Gastrocnemius medialis (tissue), 4 donors: ENCODE data around the gene SULT1C3. TPM values are rescaled to one million over a fixed set of nuclear protein-coding genes. Genes with fewer than 3 reads are reported as not detected.

Experiments used
- ATAC-seq, 2 donors: fragments of 150-250 bp; one replicate each; pipeline ENCODE4 v1.9.1; 2016
- DNase-seq, 2 donors: peaks; one replicate each; pipeline ENCODE4 v3.0.0-alpha.2; 2019
- H3K27ac ChIP-seq, 4 donors: fragments of 200-600 bp; sonication (generic); 1 replicate in 1 of 4; 2 replicates in 3 of 4; pipeline ENCODE4 v1.5.1; 2016 to 2018; ENCODE audit warnings: mild to moderate bottlenecking in 2 of 4, moderate library complexity in 1 of 4
- H3K27me3 ChIP-seq, 3 donors: fragments of 200-600 bp; sonication (generic) in 2 of 3; 1 replicate in 1 of 3; 2 replicates in 2 of 3; pipeline versions ENCODE4 v1.5.1 to v1.6.0; 2016 to 2019; ENCODE audit warnings: mild to moderate bottlenecking in 1 of 3, moderate library complexity in 1 of 3
- H3K36me3 ChIP-seq, 2 donors: fragments of 200-600 bp; sonication (generic) in 1 of 2; one replicate each; pipeline ENCODE4 v1.5.1; 2017 to 2018
- H3K4me1 ChIP-seq, 2 donors: fragments of 200-600 bp; sonication (generic) in 1 of 2; one replicate each; pipeline ENCODE4 v1.5.1; 2016 to 2017; ENCODE audit warnings: mild to moderate bottlenecking in 2 of 2
- H3K4me3 ChIP-seq, 4 donors: fragments of 200-600 bp; sonication (generic) in 3 of 4; 1 replicate in 1 of 4; 2 replicates in 3 of 4; pipeline ENCODE4 v1.5.1; 2016 to 2019; ENCODE audit warnings: mild to moderate bottlenecking in 2 of 4
- H3K9me3 ChIP-seq, 3 donors: fragments of 200-600 bp; sonication (generic) in 2 of 3; 1 replicate in 1 of 3; 2 replicates in 2 of 3; pipeline ENCODE4 v1.5.1; 2016 to 2019
- CTCF ChIP-seq, 5 experiments: fragments of 450-650 bp in 3 of 5; fragments of 200-600 bp in 2 of 5; sonication (generic) in 2 of 5; IDR thresholded peaks in 4 of 5; conservative IDR thresholded peaks in 1 of 5; 1 replicate in 4 of 5; 2 replicates in 1 of 5; pipeline ENCODE4 v1.5.1; 2016 to 2019; ENCODE audit warnings: antibody characterized with exemption in 5 of 5, mild to moderate bottlenecking in 3 of 5, moderate library complexity in 3 of 5
- POLR2A ChIP-seq, 2 donors: fragments of 450-650 bp; IDR thresholded peaks; one replicate each; pipeline ENCODE4 v1.6.1; 2017; ENCODE audit warnings: antibody characterized with exemption in 2 of 2, mild to moderate bottlenecking in 2 of 2, moderate library complexity in 2 of 2
- in situ Hi-C, 4 donors: fragments of 200-750 bp; cut with MboI; loops; one replicate each; pipeline versions ENCODE4 v1.15.0 to v1.8.0; 2017; ENCODE audit warnings: low sequenced_read_pairs in 4 of 4
- intact Hi-C: fragments of 100-400 bp; cut with DNase I; formaldehyde crosslinking; loops from one replicate; pipeline ENCODE4 v1.15.1; 2023; ENCODE audit warnings: low total_unique reads
- total RNA-seq, 4 donors: library from RNA; depleted of rRNA; stranded (reverse); fragments of >200 nt; gene quantifications; one replicate each; pipeline versions ENCODE4 v1.1.0 to v1.2.3, GENCODE V29; 2016

SULT1C3 gene
- not detected for total RNA-seq

DNA sequence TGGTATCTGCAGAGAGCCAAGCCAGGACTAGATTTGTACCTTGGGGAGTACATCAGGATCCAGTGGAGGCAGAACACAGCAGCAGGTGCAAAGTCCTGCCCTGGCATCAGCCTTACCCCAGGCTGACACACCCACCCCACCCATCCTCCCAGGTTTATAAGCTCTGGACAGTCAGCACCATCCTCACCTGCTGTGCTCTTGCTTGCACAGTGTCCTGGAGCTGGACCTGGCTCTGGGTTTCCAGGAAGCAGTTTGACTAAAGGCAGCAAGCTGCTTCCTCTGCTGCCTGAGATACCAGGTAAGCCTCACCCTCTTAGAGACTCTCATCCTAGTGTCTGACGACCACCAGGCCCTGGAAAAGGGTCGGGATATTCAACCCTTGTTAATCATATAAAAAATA lies at the start of gene SULT1C3:
Gene SULT1C3 (plus strand): TSS at position 183 of the 400 bp plus-strand sequence. CDS start 7,227 bp downstream, outside the sequence.
- H3K9me3 ChIP-seq, result no peaks in the 10 kb centered on the region
- no peak for DNase-seq
- H3K4me3 ChIP-seq, result no peak within 1 kb of the TSS
- H3K27me3 ChIP-seq, result no peaks in the 10 kb centered on the region
- in situ Hi-C loops, result no loop called here
- no peaks in the 10 kb centered on the region for H3K36me3 ChIP-seq
- no peaks in the 10 kb centered on the region for H3K4me1 ChIP-seq
- intact Hi-C loops, result no loop called here
- TF ChIP-seq POLR2A (IDR thresholded peaks at IDR 0.05) (no peak), CTCF (IDR thresholded peaks at IDR 0.05 in 4 of 5, conservative IDR thresholded peaks at IDR 0.05 in 1 of 5) (no peak)
- no peak within 1 kb of the TSS for H3K27ac ChIP-seq
- ATAC-seq, result no peak

DNA sequence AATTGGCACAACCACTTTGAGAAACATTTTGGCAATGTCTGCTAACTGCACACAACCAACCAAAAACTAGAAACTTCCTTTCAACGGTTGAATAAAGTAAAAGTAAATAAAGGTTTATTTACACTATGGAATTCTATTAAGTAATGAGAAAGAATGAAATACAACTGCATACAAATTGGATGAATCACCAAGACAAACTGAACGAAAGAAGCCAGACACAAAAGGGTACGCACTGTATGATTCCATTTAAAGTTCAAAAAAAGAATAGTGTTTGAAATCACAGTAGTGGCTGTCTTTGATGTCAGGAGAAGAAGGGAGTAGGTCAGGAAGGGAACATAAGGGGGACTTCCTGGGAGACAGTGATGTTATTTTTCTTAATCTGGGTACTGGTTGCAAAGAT lies 46.5 kb upstream of the SULT1C3 start:
- Histone ChIP-seq H3K4me3 (no peak overlapping the region), H3K9me3 (no peaks in the 10 kb centered on the region), H3K4me1 (no peaks in the 10 kb centered on the region), H3K27me3 (no peaks in the 10 kb centered on the region), H3K36me3 (no peaks in the 10 kb centered on the region), H3K27ac (no peak overlapping the region)
- intact Hi-C loops (no loop called here), in situ Hi-C loops (no loop called here)
- TF ChIP-seq POLR2A (IDR thresholded peaks at IDR 0.05) (no peak), CTCF (IDR thresholded peaks at IDR 0.05 in 4 of 5, conservative IDR thresholded peaks at IDR 0.05 in 1 of 5) (no peak)
- ATAC-seq (no peak), DNase-seq (no peak)

- Histone ChIP-seq H3K4me1 (no peaks in the 10 kb centered on the region), H3K9me3 (no peaks in the 10 kb centered on the region), H3K27me3 (no peaks in the 10 kb centered on the region), H3K27ac (no peak overlapping the region), H3K36me3 (no peaks in the 10 kb centered on the region), H3K4me3 (no peak overlapping the region)
- intact Hi-C loops, result no loop called here
- TF ChIP-seq POLR2A (IDR thresholded peaks at IDR 0.05) (no peak), CTCF (IDR thresholded peaks at IDR 0.05 in 4 of 5, conservative IDR thresholded peaks at IDR 0.05 in 1 of 5) (peak in 1 of 5 experiments; percentile 30)
- in situ Hi-C loops, result no loop called here
- DNase-seq, result no peak
- ATAC-seq, result no peak
These were observed 45.2 kb upstream of the SULT1C3 start for GRCh38 chr2:108194409-108195132.

GRCh38 chr2:108195133-108195439 lies 44.7 kb upstream of the SULT1C3 start:
- Histone ChIP-seq H3K9me3 (no peaks in the 10 kb centered on the region), H3K36me3 (no peaks in the 10 kb centered on the region), H3K27me3 (no peaks in the 10 kb centered on the region), H3K27ac (no peak overlapping the region), H3K4me1 (no peaks in the 10 kb centered on the region), H3K4me3 (no peak overlapping the region)
- intact Hi-C loops, result no loop called here
- no peak for ATAC-seq
- DNase-seq, result no peak
- in situ Hi-C loops, result no loop called here
- TF ChIP-seq POLR2A (IDR thresholded peaks at IDR 0.05) (no peak), CTCF (IDR thresholded peaks at IDR 0.05 in 4 of 5, conservative IDR thresholded peaks at IDR 0.05 in 1 of 5) (no peak)

DNA sequence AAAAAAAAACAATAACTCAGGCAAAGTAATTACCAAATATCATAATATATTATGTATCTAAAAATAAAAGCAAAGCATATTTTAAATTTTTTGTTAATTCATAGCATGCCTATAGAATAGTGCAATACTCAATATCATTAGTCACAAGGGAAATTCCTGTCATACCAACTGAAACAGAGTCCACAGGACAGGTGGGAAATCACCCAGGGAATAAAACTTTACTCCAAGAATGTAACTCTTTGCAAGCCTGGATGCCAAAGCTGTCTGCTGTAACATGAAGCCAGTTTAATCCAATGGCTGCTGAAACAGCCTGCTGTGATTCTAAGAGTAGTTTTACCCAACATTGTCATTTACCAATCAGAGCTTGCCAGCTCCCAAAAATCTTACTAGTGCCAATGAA lies 40.0 kb upstream of the SULT1C3 start:
- no peak overlapping the region for H3K4me3 ChIP-seq
- H3K27me3 ChIP-seq, result no peaks in the 10 kb centered on the region
- no peak for TF ChIP-seq CTCF (IDR thresholded peaks at IDR 0.05 in 4 of 5, conservative IDR thresholded peaks at IDR 0.05 in 1 of 5)
- no peak for TF ChIP-seq POLR2A (IDR thresholded peaks at IDR 0.05)
- DNase-seq (no peak), ATAC-seq (no peak)
- H3K27ac ChIP-seq, result no peak overlapping the region
- no peaks in the 10 kb centered on the region for H3K36me3 ChIP-seq
- no peaks in the 10 kb centered on the region for H3K9me3 ChIP-seq
- in situ Hi-C loops (no loop called here), intact Hi-C loops (no loop called here)
- H3K4me1 ChIP-seq, result no peaks in the 10 kb centered on the region
